GM19467 (cell line): Measurements from ENCODE around the gene RILPL1.
"Not testable (repeated sequence)": the region's sequence is repeated elsewhere in the genome, so short reads cannot be mapped to it uniquely, and the experiment has no call there.

Experiments used
- ATAC-seq: cut with Tn5 transposase; IDR thresholded peaks from one replicate; pipeline ENCODE4 v1.9.1; 2021; ENCODE audit warnings: mild to moderate bottlenecking, moderate library complexity; ENCODE audit not compliant: unreplicated experiment

Gene RILPL1

GRCh38 chr12:123497065-123497464 is 36.5 kb downstream of the RILPL1 start:
- ATAC-seq: no peak

- no peak for ATAC-seq
These were observed 39.2 kb downstream of the RILPL1 start for GRCh38 chr12:123494124-123494851.

GRCh38 chr12:123492339-123493039 is 41.0 kb downstream of the RILPL1 start:
- ATAC-seq: not testable (repeated sequence)

GRCh38 chr12:123491481-123491880 is 42.0 kb downstream of the RILPL1 start:
- no peak for ATAC-seq

- no peak for ATAC-seq
These were observed 42.5 kb downstream of the RILPL1 start for GRCh38 chr12:123491056-123491455.

- no peak for ATAC-seq
These were observed 43.4 kb downstream of the RILPL1 start for GRCh38 chr12:123490089-123490488.

GRCh38 chr12:123489580-123489979 is 43.9 kb downstream of the RILPL1 start:
- ATAC-seq: no peak

- no peak for ATAC-seq
These were observed 44.8 kb downstream of the RILPL1 start for GRCh38 chr12:123488539-123489230.

GRCh38 chr12:123487428-123487827 is 46.1 kb downstream of the RILPL1 start:
- ATAC-seq: no peak

GRCh38 chr12:123485756-123486155 is 47.8 kb downstream of the RILPL1 start:
- no peak for ATAC-seq

GRCh38 chr12:123483602-123484248 is 49.8 kb downstream of the RILPL1 start:
- no peak for ATAC-seq

- ATAC-seq: no peak
These were observed 50.6 kb downstream of the RILPL1 start for GRCh38 chr12:123482876-123483275.

- not testable (repeated sequence) for ATAC-seq
These were observed 52.3 kb downstream of the RILPL1 start for GRCh38 chr12:123481251-123481650.

GRCh38 chr12:123479442-123480180 is 53.9 kb downstream of the RILPL1 start:
- no peak for ATAC-seq

- no peak for ATAC-seq
These were observed 54.8 kb downstream of the RILPL1 start for GRCh38 chr12:123478762-123479161.

- ATAC-seq: no peak
These were observed 55.5 kb downstream of the RILPL1 start for GRCh38 chr12:123478069-123478468.

- no peak for ATAC-seq
These were observed 58.2 kb downstream of the RILPL1 start for GRCh38 chr12:123475246-123475703.

GRCh38 chr12:123474485-123475245 is 58.9 kb downstream of the RILPL1 start:
- ATAC-seq: no peak

GRCh38 chr12:123472438-123472849 is 61.1 kb downstream of the RILPL1 start:
- no peak for ATAC-seq
